ENCODE data around the gene PPP1R1A.

The PPP1R1A gene

DNA sequence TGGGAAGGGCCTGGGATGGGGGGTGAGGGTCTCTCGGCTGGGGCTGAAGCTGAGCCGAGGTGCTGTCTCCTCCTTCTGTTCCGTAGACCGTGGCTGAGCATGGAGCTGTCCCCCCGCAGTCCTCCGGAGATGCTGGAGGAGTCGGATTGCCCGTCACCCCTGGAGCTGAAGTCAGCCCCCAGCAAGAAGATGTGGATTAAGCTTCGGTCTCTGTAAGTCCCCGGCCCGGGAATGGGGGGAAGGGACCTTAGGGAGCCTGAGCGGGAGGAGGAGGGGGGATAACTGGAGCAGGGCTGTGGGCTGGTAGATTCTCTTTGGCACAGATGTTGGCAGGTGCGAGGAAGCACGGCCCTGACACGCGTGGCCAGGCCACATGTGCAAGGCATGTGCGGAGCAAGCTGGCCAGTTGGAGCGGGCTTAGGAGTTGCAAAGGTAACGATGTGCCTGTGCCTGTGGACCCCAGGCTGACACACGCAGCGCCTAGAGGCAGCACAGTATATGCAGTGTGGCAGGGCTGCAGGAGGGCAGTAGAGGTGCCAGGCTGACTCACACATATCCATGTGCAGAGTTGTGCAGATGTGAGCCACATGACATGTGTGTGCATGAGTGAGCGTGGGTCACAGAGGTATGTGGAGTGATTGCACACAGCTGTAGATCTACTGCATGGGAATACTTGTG, 38.5 kb downstream of the PPP1R1A start:
- H2BK5ac ChIP-seq (ENCODE audit: low read length), result no peak overlapping the region
- DNase-seq (ENCODE audit: low spot score), result no peak
- no peak overlapping the region for H2AK5ac ChIP-seq (ENCODE audit: low read depth, low read length)
- peak overlapping the region; percentile 94 for H3K9ac ChIP-seq (ENCODE audit: low read depth, low read length, poor library complexity)
- H3K14ac ChIP-seq (ENCODE audit: low read length), result peak overlapping the region; percentile 86
- no peaks in the 10 kb centered on the region for H3K9me3 ChIP-seq (replicated peaks in 1 of 2; ENCODE audit: control insufficient read depth in 2 of 2, insufficient read depth in 1 of 2, low read depth in 1 of 2, low read length in 2 of 2)
- no peak overlapping the region for H3K27ac ChIP-seq (replicated peaks; ENCODE audit: low read length)
- H2AFZ ChIP-seq (ENCODE audit: low read length), result peak overlapping the region; percentile 93
- peaks cover 6 to 9% of the 10 kb centered on the region in 2 donors for H3K4me1 ChIP-seq (ENCODE audit: control insufficient read depth in 2 of 2, insufficient read depth in 1 of 2, low read depth in 1 of 2, low read length in 2 of 2)
- no CpG with 5 or more reads among the region's 22 CpGs for WGBS, 2 donors (ENCODE audit: extremely low coverage in 2 of 2, insufficient read length in 2 of 2, insufficient replicate concordance in 1 of 2)
- peaks cover 0 to 62% (median 20%) of the 10 kb centered on the region in 3 experiments for H3K27me3 ChIP-seq (ENCODE audit: control insufficient read depth in 3 of 3, insufficient read depth in 3 of 3, low read depth in 1 of 3, low read length in 3 of 3)
- no peaks in the 10 kb centered on the region for H3K36me3 ChIP-seq (replicated peaks in 1 of 2; ENCODE audit: control insufficient read depth in 2 of 2, insufficient read depth in 2 of 2, low read length in 2 of 2)
- peak overlapping the region; percentile 33 to 88 for H3K4me3 ChIP-seq (ENCODE audit: low read length in 2 of 2)
- no peak overlapping the region for H4K91ac ChIP-seq (ENCODE audit: low read depth, low read length, poor library complexity)
- no peak overlapping the region for H4K8ac ChIP-seq (ENCODE audit: low read depth, low read length)
- peak overlapping the region; percentile 86 for H3K23ac ChIP-seq (ENCODE audit: low read depth, low read length, poor library complexity)
- no peak overlapping the region for H2BK15ac ChIP-seq (ENCODE audit: low read length)
- no peak overlapping the region for H2BK120ac ChIP-seq (ENCODE audit: low read depth, low read length)
- peak overlapping the region; percentile 86 for H3K4me2 ChIP-seq (ENCODE audit: insufficient read depth, low read length, poor library complexity, severe bottlenecking)
- no peak overlapping the region for H2BK12ac ChIP-seq (ENCODE audit: low read length)
- no peak overlapping the region for H3K4ac ChIP-seq (ENCODE audit: low read length)
- peak overlapping the region; percentile 90 for H3K18ac ChIP-seq (ENCODE audit: low read length)
- no peaks in the 10 kb centered on the region for H3K79me1 ChIP-seq (ENCODE audit: low read depth, low read length)

- Histone ChIP-seq H3K14ac (ENCODE audit: low read length) (no peak overlapping the region), H3K79me1 (ENCODE audit: low read depth, low read length) (no peaks in the 10 kb centered on the region), H4K91ac (ENCODE audit: low read depth, low read length, poor library complexity) (no peak overlapping the region), H3K4me2 (ENCODE audit: insufficient read depth, low read length, poor library complexity, severe bottlenecking) (no peak overlapping the region), H3K18ac (ENCODE audit: low read length) (no peak overlapping the region), H3K36me3 (replicated peaks in 1 of 2; ENCODE audit: control insufficient read depth in 2 of 2, insufficient read depth in 2 of 2, low read length in 2 of 2) (no peaks in the 10 kb centered on the region), H3K4ac (ENCODE audit: low read length) (no peak overlapping the region), H3K9ac (ENCODE audit: low read depth, low read length, poor library complexity) (no peak overlapping the region), H3K9me3 (replicated peaks in 1 of 2; ENCODE audit: control insufficient read depth in 2 of 2, insufficient read depth in 1 of 2, low read depth in 1 of 2, low read length in 2 of 2) (no peaks in the 10 kb centered on the region), H2BK5ac (ENCODE audit: low read length) (no peak overlapping the region), H2AFZ (ENCODE audit: low read length) (no peak overlapping the region), H3K27ac (replicated peaks; ENCODE audit: low read length) (no peak overlapping the region), H2BK120ac (ENCODE audit: low read depth, low read length) (no peak overlapping the region), H3K4me1 (ENCODE audit: control insufficient read depth in 2 of 2, insufficient read depth in 1 of 2, low read depth in 1 of 2, low read length in 2 of 2) (peaks cover 6 to 11% of the 10 kb centered on the region in 2 donors), H3K23ac (ENCODE audit: low read depth, low read length, poor library complexity) (no peak overlapping the region), H3K4me3 (ENCODE audit: low read length in 2 of 2) (no peak overlapping the region), H2BK15ac (ENCODE audit: low read length) (no peak overlapping the region), H2AK5ac (ENCODE audit: low read depth, low read length) (no peak overlapping the region), H3K27me3 (ENCODE audit: control insufficient read depth in 3 of 3, insufficient read depth in 3 of 3, low read depth in 1 of 3, low read length in 3 of 3) (peaks cover 0 to 77% (median 23%) of the 10 kb centered on the region in 3 experiments), H4K8ac (ENCODE audit: low read depth, low read length) (no peak overlapping the region), H2BK12ac (ENCODE audit: low read length) (no peak overlapping the region)
- no CpG with 5 or more reads among the region's 2 CpGs for WGBS, 2 donors (ENCODE audit: extremely low coverage in 2 of 2, insufficient read length in 2 of 2, insufficient replicate concordance in 1 of 2)
- no peak for DNase-seq (ENCODE audit: low spot score)
These were observed 41.9 kb downstream of the PPP1R1A start for GRCh38 chr12:54546511-54546910.

DNA sequence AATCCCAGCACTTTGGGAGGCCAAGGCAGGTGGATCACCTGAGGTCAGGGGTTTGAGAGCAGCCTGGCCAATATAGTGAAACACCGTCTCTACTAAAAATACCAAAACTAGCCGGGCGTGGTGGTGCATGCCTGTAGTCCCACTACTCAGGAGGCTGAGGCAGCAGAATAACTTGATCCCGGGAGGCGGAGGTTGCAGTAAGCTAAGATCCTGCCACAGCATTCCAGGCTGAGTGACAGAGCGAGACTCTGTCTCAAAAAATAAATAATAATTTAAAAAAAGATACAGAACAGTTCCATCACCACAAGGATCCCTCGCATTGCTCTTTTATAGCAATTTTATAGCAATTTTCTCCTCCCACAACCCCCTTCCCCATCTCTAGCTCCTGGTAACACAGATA, 43.7 kb downstream of the PPP1R1A start:
- Histone ChIP-seq H3K9ac (ENCODE audit: low read depth, low read length, poor library complexity) (no peak overlapping the region), H2AFZ (ENCODE audit: low read length) (no peak overlapping the region), H3K14ac (ENCODE audit: low read length) (no peak overlapping the region), H3K18ac (ENCODE audit: low read length) (no peak overlapping the region), H2BK120ac (ENCODE audit: low read depth, low read length) (no peak overlapping the region), H2BK15ac (ENCODE audit: low read length) (no peak overlapping the region), H3K36me3 (replicated peaks in 1 of 2; ENCODE audit: control insufficient read depth in 2 of 2, insufficient read depth in 2 of 2, low read length in 2 of 2) (no peaks in the 10 kb centered on the region), H3K9me3 (replicated peaks in 1 of 2; ENCODE audit: control insufficient read depth in 2 of 2, insufficient read depth in 1 of 2, low read depth in 1 of 2, low read length in 2 of 2) (no peaks in the 10 kb centered on the region), H3K4me3 (ENCODE audit: low read length in 2 of 2) (no peak overlapping the region), H2BK5ac (ENCODE audit: low read length) (no peak overlapping the region), H3K4me2 (ENCODE audit: insufficient read depth, low read length, poor library complexity, severe bottlenecking) (no peak overlapping the region), H3K23ac (ENCODE audit: low read depth, low read length, poor library complexity) (no peak overlapping the region), H3K27ac (replicated peaks; ENCODE audit: low read length) (no peak overlapping the region), H3K4me1 (ENCODE audit: control insufficient read depth in 2 of 2, insufficient read depth in 1 of 2, low read depth in 1 of 2, low read length in 2 of 2) (peaks cover 2 to 5% of the 10 kb centered on the region in 2 donors), H3K27me3 (ENCODE audit: control insufficient read depth in 3 of 3, insufficient read depth in 3 of 3, low read depth in 1 of 3, low read length in 3 of 3) (peaks cover 0 to 65% (median 8%) of the 10 kb centered on the region in 3 experiments), H4K8ac (ENCODE audit: low read depth, low read length) (no peak overlapping the region), H4K91ac (ENCODE audit: low read depth, low read length, poor library complexity) (no peak overlapping the region), H2BK12ac (ENCODE audit: low read length) (no peak overlapping the region), H2AK5ac (ENCODE audit: low read depth, low read length) (no peak overlapping the region), H3K4ac (ENCODE audit: low read length) (no peak overlapping the region), H3K79me1 (ENCODE audit: low read depth, low read length) (no peaks in the 10 kb centered on the region)
- no CpG with 5 or more reads among the region's 7 CpGs for WGBS, 2 donors (ENCODE audit: extremely low coverage in 2 of 2, insufficient read length in 2 of 2, insufficient replicate concordance in 1 of 2)
- DNase-seq (ENCODE audit: low spot score), result no peak

DNA sequence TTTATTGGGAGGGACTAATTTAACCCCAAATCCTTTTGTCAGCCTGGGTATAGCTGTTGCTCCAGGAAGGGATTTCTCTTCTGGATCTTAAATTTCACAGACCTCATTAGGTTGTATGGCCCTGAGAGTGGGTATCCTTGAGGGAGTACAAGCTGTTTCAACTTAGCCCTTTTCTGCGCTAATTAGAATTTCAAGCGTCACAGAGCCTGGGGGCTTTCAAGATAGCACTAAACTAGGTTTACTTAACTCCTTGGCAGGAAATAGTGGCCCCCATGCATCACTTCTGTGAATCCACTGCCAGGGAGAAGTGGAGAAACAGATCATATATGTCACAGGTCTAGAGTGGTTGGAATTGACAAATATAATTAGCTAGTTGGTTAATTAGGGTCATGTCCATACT, 44.9 kb downstream of the PPP1R1A start:
- no peak overlapping the region for H2BK15ac ChIP-seq (ENCODE audit: low read length)
- no peaks in the 10 kb centered on the region for H3K9me3 ChIP-seq (replicated peaks in 1 of 2; ENCODE audit: control insufficient read depth in 2 of 2, insufficient read depth in 1 of 2, low read depth in 1 of 2, low read length in 2 of 2)
- no peak overlapping the region for H4K91ac ChIP-seq (ENCODE audit: low read depth, low read length, poor library complexity)
- WGBS, 2 donors (ENCODE audit: extremely low coverage in 2 of 2, insufficient read length in 2 of 2, insufficient replicate concordance in 1 of 2), result no CpG with 5 or more reads among the region's 2 CpGs
- H3K4me2 ChIP-seq (ENCODE audit: insufficient read depth, low read length, poor library complexity, severe bottlenecking), result no peak overlapping the region
- peaks cover 0 to 53% (median 3%) of the 10 kb centered on the region in 3 experiments for H3K27me3 ChIP-seq (ENCODE audit: control insufficient read depth in 3 of 3, insufficient read depth in 3 of 3, low read depth in 1 of 3, low read length in 3 of 3)
- no peak overlapping the region for H3K9ac ChIP-seq (ENCODE audit: low read depth, low read length, poor library complexity)
- no peak overlapping the region for H2BK120ac ChIP-seq (ENCODE audit: low read depth, low read length)
- no peak overlapping the region for H3K4ac ChIP-seq (ENCODE audit: low read length)
- no peak overlapping the region for H3K4me3 ChIP-seq (ENCODE audit: low read length in 2 of 2)
- no peak overlapping the region for H3K27ac ChIP-seq (replicated peaks; ENCODE audit: low read length)
- peaks cover 0 to 2% of the 10 kb centered on the region in 2 donors for H3K4me1 ChIP-seq (ENCODE audit: control insufficient read depth in 2 of 2, insufficient read depth in 1 of 2, low read depth in 1 of 2, low read length in 2 of 2)
- no peaks in the 10 kb centered on the region for H3K79me1 ChIP-seq (ENCODE audit: low read depth, low read length)
- no peak for DNase-seq (ENCODE audit: low spot score)
- H2AFZ ChIP-seq (ENCODE audit: low read length), result no peak overlapping the region
- no peak overlapping the region for H3K18ac ChIP-seq (ENCODE audit: low read length)
- no peak overlapping the region for H3K14ac ChIP-seq (ENCODE audit: low read length)
- no peak overlapping the region for H2AK5ac ChIP-seq (ENCODE audit: low read depth, low read length)
- H3K36me3 ChIP-seq (replicated peaks in 1 of 2; ENCODE audit: control insufficient read depth in 2 of 2, insufficient read depth in 2 of 2, low read length in 2 of 2), result no peaks in the 10 kb centered on the region
- no peak overlapping the region for H3K23ac ChIP-seq (ENCODE audit: low read depth, low read length, poor library complexity)
- no peak overlapping the region for H2BK5ac ChIP-seq (ENCODE audit: low read length)
- H2BK12ac ChIP-seq (ENCODE audit: low read length), result no peak overlapping the region
- no peak overlapping the region for H4K8ac ChIP-seq (ENCODE audit: low read depth, low read length)
